ENCODE results near the gene CRYGC. TPM values are rescaled to one million over a fixed set of nuclear protein-coding genes. Genes with fewer than 3 reads are reported as not detected.

Gene CRYGC, protein sequence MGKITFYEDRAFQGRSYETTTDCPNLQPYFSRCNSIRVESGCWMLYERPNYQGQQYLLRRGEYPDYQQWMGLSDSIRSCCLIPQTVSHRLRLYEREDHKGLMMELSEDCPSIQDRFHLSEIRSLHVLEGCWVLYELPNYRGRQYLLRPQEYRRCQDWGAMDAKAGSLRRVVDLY
- not detected for polyA plus RNA-seq

DNA sequence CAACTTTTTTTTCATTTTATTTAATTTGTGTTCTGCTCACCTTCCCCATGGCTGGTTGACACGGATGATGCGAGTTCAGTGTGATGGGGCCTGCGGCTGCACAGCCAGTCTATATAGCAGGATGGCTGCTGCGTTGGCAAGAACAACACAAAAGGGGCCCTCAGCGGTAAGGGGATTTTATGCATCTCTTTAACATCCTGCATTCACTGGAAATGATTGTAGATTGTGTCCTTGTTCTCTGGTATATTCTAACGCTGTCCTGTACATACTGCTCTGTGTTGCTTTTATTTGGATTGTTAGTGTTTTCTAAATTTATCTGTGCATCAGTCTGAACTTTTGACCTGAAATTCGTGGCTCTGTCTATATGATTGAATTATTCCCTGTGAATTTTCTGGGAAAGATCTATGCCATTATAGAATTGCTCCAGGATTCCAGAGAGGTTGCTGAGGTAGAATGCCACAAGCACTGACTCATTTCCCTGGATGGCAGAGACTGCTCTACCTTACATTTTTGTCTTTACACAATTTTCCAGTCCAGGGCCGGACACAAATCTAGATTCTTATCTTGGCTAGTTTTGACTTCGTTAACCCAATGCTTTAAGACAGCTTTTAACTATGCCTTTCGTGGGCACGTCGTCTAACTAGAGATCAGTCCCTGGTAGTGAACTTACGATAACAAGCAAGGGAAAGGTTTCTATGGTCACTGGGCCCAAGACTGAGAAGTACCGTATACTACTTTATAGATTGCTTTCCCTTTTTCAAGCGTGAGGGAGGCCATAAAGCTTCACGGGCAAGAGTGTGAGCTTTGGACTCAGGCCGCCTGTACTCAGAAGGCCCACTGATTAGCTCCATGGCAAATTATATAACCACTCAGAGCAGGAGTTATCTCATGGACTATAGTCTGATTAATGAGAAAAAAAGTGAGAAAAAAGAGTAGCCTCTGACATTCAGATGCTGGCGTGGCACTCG lies at the start of gene CRYGC:
Gene CRYGC (minus strand): TSS at position 85 of the 968 bp plus-strand sequence. CDS start 36 bp downstream, at position 49.
- Histone ChIP-seq H3K4me3 (ENCODE audit: low read depth in 1 of 2, low read length in 2 of 2) (no peak within 1 kb of the TSS), H3K36me3 (ENCODE audit: control insufficient read depth in 2 of 2, insufficient read depth in 2 of 2, low read length in 1 of 2) (no peaks in the 10 kb centered on the region), H3K27me3 (ENCODE audit: control insufficient read depth in 1 of 2, insufficient read depth in 2 of 2, low read length in 2 of 2) (peaks cover 0 to 2% of the 10 kb centered on the region in 2 donors), H3K27ac (ENCODE audit: low read depth in 2 of 2, low read length in 1 of 2) (no peak within 1 kb of the TSS), H3K9me3 (ENCODE audit: control insufficient read depth in 2 of 2, insufficient read depth in 1 of 2, low read depth in 1 of 2, low read length in 1 of 2) (no peaks in the 10 kb centered on the region), H3K4me1 (ENCODE audit: control insufficient read depth in 2 of 2, insufficient read depth in 2 of 2, low read length in 1 of 2) (no peaks in the 10 kb centered on the region)
- WGBS, 2 donors: 68 to 76% methylated on average over 19 of the region's 19 CpGs

DNA sequence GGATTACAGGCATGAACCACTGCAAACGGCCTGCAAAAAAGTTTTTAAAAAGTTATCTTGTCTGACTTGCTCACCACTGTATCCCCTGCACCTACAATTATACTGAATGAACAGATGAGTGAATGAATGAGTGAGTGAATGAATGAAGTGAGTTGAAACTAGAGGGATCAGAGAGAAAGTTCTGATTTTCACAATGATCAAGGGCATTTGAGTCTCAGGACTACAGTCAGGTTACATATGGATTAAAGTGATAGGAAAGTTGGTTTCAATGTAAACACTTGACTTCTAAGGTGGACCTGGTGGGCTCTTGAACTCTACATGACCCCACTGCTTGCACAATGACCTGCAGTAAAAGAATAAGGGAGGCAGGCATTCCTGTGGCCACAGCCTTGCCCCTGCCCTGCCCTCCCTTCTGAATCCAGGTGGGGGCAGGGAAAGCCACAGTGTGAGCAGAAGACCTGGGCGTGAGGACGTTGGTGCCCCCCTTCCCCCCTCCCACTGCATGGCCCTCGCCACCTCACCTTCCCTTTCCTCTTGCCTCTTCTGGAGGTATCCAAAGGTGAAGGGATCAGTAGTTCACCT lies 49.5 kb upstream of the CRYGC start:
- 64 to 73% methylated on average over 4 of the region's 4 CpGs for WGBS, 2 donors
- H3K4me3 ChIP-seq (ENCODE audit: low read depth in 1 of 2, low read length in 2 of 2): no peak overlapping the region
- no peaks in the 10 kb centered on the region for H3K4me1 ChIP-seq (ENCODE audit: control insufficient read depth in 2 of 2, insufficient read depth in 2 of 2, low read length in 1 of 2)

DNA sequence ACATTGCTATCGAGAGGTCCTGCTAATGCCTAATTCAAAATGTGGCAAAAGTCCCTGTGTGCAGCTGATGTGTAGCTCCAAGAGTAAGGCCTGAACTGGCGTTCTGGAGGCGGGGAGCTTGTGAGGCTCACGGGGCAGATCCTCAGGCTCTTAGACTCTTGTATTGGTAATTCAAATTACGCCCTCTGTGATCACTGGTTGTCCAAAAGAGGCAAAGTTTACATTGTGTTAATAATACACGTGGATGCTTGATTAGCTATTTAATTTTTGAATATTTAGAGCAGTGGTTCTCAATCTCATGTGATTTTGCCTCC lies 46.2 kb upstream of the CRYGC start:
- H3K36me3 ChIP-seq (ENCODE audit: control insufficient read depth in 2 of 2, insufficient read depth in 2 of 2, low read length in 1 of 2): no peaks in the 10 kb centered on the region
- H3K9me3 ChIP-seq (ENCODE audit: control insufficient read depth in 2 of 2, insufficient read depth in 1 of 2, low read depth in 1 of 2, low read length in 1 of 2): no peaks in the 10 kb centered on the region
- no peak overlapping the region for H3K4me3 ChIP-seq (ENCODE audit: low read depth in 1 of 2, low read length in 2 of 2)
- H3K27ac ChIP-seq (ENCODE audit: low read depth in 2 of 2, low read length in 1 of 2): no peak overlapping the region
- H3K4me1 ChIP-seq (ENCODE audit: control insufficient read depth in 2 of 2, insufficient read depth in 2 of 2, low read length in 1 of 2): no peaks in the 10 kb centered on the region
- 70 to 75% methylated on average over 6 of the region's 6 CpGs for WGBS, 2 donors
- H3K27me3 ChIP-seq (ENCODE audit: control insufficient read depth in 1 of 2, insufficient read depth in 2 of 2, low read length in 2 of 2): no peaks in the 10 kb centered on the region

More for the DNA sequence above, 49.5 kb upstream of the CRYGC start:
- H3K9me3 ChIP-seq (ENCODE audit: control insufficient read depth in 2 of 2, insufficient read depth in 1 of 2, low read depth in 1 of 2, low read length in 1 of 2): no peaks in the 10 kb centered on the region
- no peaks in the 10 kb centered on the region for H3K27me3 ChIP-seq (ENCODE audit: control insufficient read depth in 1 of 2, insufficient read depth in 2 of 2, low read length in 2 of 2)
- no peaks in the 10 kb centered on the region for H3K36me3 ChIP-seq (ENCODE audit: control insufficient read depth in 2 of 2, insufficient read depth in 2 of 2, low read length in 1 of 2)
- no peak overlapping the region for H3K27ac ChIP-seq (ENCODE audit: low read depth in 2 of 2, low read length in 1 of 2)

DNA sequence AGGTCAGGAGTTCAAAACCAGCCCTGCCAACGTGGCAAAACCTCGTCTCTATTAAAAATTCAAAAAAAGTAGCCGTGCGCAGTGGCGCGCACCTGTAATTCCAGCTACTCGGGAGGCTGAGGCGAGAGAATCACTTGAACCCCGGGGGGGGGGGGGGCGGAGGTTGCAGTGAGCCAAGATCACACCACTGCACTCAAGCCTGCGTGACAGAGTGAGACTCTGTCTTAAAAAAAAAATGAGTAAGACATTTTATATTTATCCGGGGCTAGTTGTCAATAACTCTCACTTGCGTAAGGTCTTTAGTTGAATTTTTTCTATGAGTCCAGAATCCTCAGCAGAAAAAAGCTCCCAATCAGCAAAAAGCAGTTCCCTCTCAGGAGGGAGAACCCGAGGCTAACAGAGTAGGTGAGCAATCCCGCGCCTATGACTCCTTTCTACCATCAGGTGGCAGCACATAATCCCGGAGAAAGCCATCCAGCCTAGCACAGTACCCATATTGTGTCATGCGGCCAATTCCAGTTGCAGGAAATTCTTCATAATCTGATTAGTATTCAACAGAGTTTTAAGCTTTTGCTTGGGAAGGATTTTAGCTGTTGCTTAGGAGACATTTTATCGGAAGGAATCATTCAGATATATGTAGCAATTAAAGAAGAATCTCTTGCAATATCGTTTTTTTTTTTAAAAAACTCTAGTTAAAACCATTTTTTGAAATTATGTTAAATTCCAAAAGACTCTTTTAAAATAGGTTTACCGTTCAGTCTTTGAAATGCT lies 45.6 kb upstream of the CRYGC start:
- Histone ChIP-seq H3K4me1 (ENCODE audit: control insufficient read depth in 2 of 2, insufficient read depth in 2 of 2, low read length in 1 of 2) (no peaks in the 10 kb centered on the region), H3K27me3 (ENCODE audit: control insufficient read depth in 1 of 2, insufficient read depth in 2 of 2, low read length in 2 of 2) (no peaks in the 10 kb centered on the region), H3K27ac (ENCODE audit: low read depth in 2 of 2, low read length in 1 of 2) (no peak overlapping the region), H3K9me3 (ENCODE audit: control insufficient read depth in 2 of 2, insufficient read depth in 1 of 2, low read depth in 1 of 2, low read length in 1 of 2) (no peaks in the 10 kb centered on the region), H3K4me3 (ENCODE audit: low read depth in 1 of 2, low read length in 2 of 2) (no peak overlapping the region), H3K36me3 (ENCODE audit: control insufficient read depth in 2 of 2, insufficient read depth in 2 of 2, low read length in 1 of 2) (no peaks in the 10 kb centered on the region)
- 40 to 41% methylated on average over 21 of the region's 21 CpGs for WGBS, 2 donors

DNA sequence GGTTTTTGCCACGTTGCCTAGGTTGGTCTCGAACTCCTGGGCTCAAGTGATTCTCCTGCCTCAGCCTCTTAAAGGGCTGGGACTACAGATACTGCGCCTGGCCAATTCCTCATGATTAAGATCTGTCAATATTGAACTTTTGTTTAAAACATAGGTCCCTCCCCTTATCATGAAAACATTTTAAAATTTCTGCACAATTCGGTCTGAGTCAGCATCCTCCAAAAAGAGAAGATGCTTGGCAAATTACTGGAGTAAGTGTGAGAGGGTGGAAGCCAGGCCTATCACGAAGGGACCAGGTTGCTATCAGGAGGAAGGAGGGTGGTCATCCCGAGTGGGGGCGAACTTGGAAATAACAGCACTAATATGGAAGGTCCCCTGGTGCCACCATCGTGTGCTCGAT lies 44.5 kb upstream of the CRYGC start:
- Histone ChIP-seq H3K4me3 (ENCODE audit: low read depth in 1 of 2, low read length in 2 of 2) (no peak overlapping the region), H3K36me3 (ENCODE audit: control insufficient read depth in 2 of 2, insufficient read depth in 2 of 2, low read length in 1 of 2) (no peaks in the 10 kb centered on the region), H3K9me3 (ENCODE audit: control insufficient read depth in 2 of 2, insufficient read depth in 1 of 2, low read depth in 1 of 2, low read length in 1 of 2) (no peaks in the 10 kb centered on the region), H3K27me3 (ENCODE audit: control insufficient read depth in 1 of 2, insufficient read depth in 2 of 2, low read length in 2 of 2) (no peaks in the 10 kb centered on the region), H3K4me1 (ENCODE audit: control insufficient read depth in 2 of 2, insufficient read depth in 2 of 2, low read length in 1 of 2) (no peaks in the 10 kb centered on the region), H3K27ac (ENCODE audit: low read depth in 2 of 2, low read length in 1 of 2) (no peak overlapping the region)
- WGBS, 2 donors: 81 to 82% methylated on average over 9 of the region's 9 CpGs

DNA sequence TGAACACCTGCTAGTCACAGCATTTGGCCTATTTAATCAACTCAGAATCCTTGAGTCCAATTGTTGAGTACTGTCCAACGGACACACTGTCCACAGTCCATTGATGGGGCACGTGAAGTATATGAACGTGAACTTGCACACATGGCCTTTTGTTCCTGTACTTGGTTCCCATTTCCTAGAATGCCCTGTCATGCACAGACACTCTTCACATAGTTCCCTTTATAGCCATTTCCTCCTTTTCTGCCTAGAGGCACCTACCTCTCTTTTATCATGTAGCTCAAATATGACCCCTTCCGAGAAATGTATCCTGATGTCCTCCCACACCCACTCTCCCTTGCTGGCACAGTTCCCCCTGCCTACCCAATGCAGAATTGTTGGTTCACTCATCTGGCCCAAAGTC lies 42.5 kb upstream of the CRYGC start:
- no peaks in the 10 kb centered on the region for H3K27me3 ChIP-seq (ENCODE audit: control insufficient read depth in 1 of 2, insufficient read depth in 2 of 2, low read length in 2 of 2)
- no peaks in the 10 kb centered on the region for H3K4me1 ChIP-seq (ENCODE audit: control insufficient read depth in 2 of 2, insufficient read depth in 2 of 2, low read length in 1 of 2)
- H3K36me3 ChIP-seq (ENCODE audit: control insufficient read depth in 2 of 2, insufficient read depth in 2 of 2, low read length in 1 of 2): no peaks in the 10 kb centered on the region
- no peak overlapping the region for H3K27ac ChIP-seq (ENCODE audit: low read depth in 2 of 2, low read length in 1 of 2)
- H3K4me3 ChIP-seq (ENCODE audit: low read depth in 1 of 2, low read length in 2 of 2): no peak overlapping the region
- 70% methylated on average over 4 of the region's 4 CpGs for WGBS, 2 donors
- H3K9me3 ChIP-seq (ENCODE audit: control insufficient read depth in 2 of 2, insufficient read depth in 1 of 2, low read depth in 1 of 2, low read length in 1 of 2): no peaks in the 10 kb centered on the region

DNA sequence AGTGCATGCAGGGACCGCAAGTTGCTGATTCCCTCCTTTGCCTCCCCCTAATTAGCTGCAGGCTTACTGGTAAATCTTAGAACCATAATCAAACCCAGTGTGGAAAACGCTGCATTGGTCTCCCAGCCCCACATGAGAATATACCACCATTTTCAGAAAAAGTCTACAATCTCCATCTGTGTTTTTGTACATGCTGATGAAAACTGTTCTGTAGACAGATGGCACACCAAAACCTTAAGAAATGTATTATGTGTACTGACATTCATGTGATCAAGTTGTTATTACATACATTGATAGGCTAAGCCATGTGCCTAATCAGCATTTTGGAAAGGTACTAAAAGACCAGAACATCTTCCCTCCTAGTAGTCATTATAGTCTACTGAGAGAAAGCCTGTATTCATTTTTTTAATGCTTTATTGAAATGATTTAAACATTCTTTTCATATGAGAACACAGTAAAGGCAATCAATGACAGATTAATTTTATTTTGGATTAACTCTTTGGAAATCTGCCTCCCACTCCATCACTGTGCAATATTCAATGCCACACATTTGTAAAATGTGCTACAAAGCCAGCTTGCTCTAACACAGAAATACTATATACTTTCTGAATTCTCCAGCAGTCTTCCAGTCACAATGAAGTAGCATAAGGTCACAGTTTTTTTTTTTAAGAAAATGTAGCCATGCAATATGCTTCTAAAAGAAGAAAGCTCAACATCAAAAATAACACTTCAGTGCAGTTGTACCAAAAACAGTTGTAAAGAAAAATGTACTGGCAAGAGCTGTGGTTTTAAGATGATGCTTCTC lies 35.5 kb upstream of the CRYGC start:
- H3K4me1 ChIP-seq (ENCODE audit: control insufficient read depth in 2 of 2, insufficient read depth in 2 of 2, low read length in 1 of 2): no peaks in the 10 kb centered on the region
- H3K4me3 ChIP-seq (ENCODE audit: low read depth in 1 of 2, low read length in 2 of 2): no peak overlapping the region
- WGBS, 2 donors: 79 to 91% methylated on average over 2 of the region's 2 CpGs
- no peaks in the 10 kb centered on the region for H3K9me3 ChIP-seq (ENCODE audit: control insufficient read depth in 2 of 2, insufficient read depth in 1 of 2, low read depth in 1 of 2, low read length in 1 of 2)
- H3K27me3 ChIP-seq (ENCODE audit: control insufficient read depth in 1 of 2, insufficient read depth in 2 of 2, low read length in 2 of 2): peaks cover 0 to 5% of the 10 kb centered on the region in 2 donors
- no peak overlapping the region for H3K27ac ChIP-seq (ENCODE audit: low read depth in 2 of 2, low read length in 1 of 2)
- H3K36me3 ChIP-seq (ENCODE audit: control insufficient read depth in 2 of 2, insufficient read depth in 2 of 2, low read length in 1 of 2): no peaks in the 10 kb centered on the region

DNA sequence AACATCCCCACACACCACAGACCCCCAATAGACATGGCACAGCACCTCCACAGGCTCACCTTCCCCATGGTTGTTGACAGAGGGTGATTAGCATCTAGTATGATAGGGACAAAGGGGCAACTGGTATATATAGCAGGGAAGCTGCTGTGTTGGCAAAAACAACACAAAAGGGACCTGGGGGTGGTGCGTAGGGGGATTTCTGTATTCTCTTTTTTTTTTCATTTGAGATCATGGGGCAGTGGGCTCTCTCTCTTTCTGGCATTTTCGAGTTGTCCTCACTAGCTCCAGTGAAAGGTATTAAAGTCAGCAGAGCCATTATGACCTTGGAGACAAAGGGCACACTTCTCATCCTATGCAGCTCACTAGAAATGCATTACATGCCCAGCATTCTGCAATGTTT lies 33.9 kb upstream of the CRYGC start, which contains the start of gene CRYGA:
Gene CRYGA (minus strand): TSS at position 101 of the 400 bp plus-strand sequence. CDS start 33 bp downstream, at position 68.
- Histone ChIP-seq H3K4me3 (ENCODE audit: low read depth in 1 of 2, low read length in 2 of 2) (no peak within 1 kb of the TSS), H3K27me3 (ENCODE audit: control insufficient read depth in 1 of 2, insufficient read depth in 2 of 2, low read length in 2 of 2) (peaks cover 0 to 5% of the 10 kb centered on the region in 2 donors), H3K27ac (ENCODE audit: low read depth in 2 of 2, low read length in 1 of 2) (no peak within 1 kb of the TSS), H3K36me3 (ENCODE audit: control insufficient read depth in 2 of 2, insufficient read depth in 2 of 2, low read length in 1 of 2) (no peaks in the 10 kb centered on the region), H3K4me1 (ENCODE audit: control insufficient read depth in 2 of 2, insufficient read depth in 2 of 2, low read length in 1 of 2) (no peaks in the 10 kb centered on the region), H3K9me3 (ENCODE audit: control insufficient read depth in 2 of 2, insufficient read depth in 1 of 2, low read depth in 1 of 2, low read length in 1 of 2) (no peaks in the 10 kb centered on the region)
- 77 to 81% methylated on average over 2 of the region's 2 CpGs for WGBS, 2 donors
